ENCODE measurements around the gene FOXK1.

DNA sequence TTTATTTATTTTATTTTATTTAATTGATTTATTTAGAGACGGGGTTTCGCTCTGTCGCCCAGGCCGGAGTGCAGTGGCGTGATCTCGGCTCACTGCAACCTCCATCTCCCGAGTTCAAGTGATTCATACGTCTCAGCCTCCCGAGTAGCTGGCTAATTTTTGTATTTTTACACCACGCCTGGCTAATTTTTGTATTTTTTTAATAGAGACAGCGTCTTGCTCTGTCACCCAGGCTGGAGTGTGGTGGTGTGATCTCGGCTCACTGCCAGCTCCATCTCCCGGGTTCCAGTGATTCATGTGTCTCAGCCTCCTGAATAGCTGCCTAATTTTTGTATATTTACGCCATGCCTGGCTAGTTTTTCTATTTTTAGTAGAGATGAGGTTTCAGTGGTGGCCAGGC lies 127.6 kb downstream of the FOXK1 start:
- TF ChIP-seq FOXP2 (optimal IDR thresholded peaks at IDR 0.05; ENCODE audit: control extremely low read depth, extremely low read length, insufficient read depth) (no peak), POLR2AphosphoS5 (IDR thresholded peaks at IDR 0.05; ENCODE audit: borderline replicate concordance, low read depth, low read length) (no peak), EZH2 (IDR thresholded peaks at IDR 0.05) (no peak)
